IPS-NIHi7 (cell line): ENCODE measurements around the gene TBCC.
"Not testable (repeated sequence)": the region's sequence is repeated elsewhere in the genome, so short reads cannot be mapped to it uniquely, and the experiment has no call there.

ENCODE experiments used
- DNase-seq: peaks from one replicate; pipeline ENCODE4 v3.0.0; 2012; ENCODE audit warnings: mixed read lengths; ENCODE audit errors: extremely low spot score

Gene TBCC

GRCh38 chr6:42745640-42746462, at the start of gene TBCC:
TBCC (minus strand) TSS chr6:42746103; CDS start chr6:42746073, 30 bp downstream.
- peak; percentile 98 for DNase-seq

GRCh38 chr6:42795651-42796050, 49.7 kb upstream of the TBCC start:
- no peak for DNase-seq

- no peak for DNase-seq
These were observed 45.9 kb upstream of the TBCC start for GRCh38 chr6:42791706-42792320.

- DNase-seq, result peak; percentile 61
These were observed 44.8 kb upstream of the TBCC start for GRCh38 chr6:42790549-42791181.

- no peak for DNase-seq
These were observed 42.8 kb upstream of the TBCC start for GRCh38 chr6:42788671-42789070.

GRCh38 chr6:42787063-42787472, 41.2 kb upstream of the TBCC start:
- no peak for DNase-seq

GRCh38 chr6:42786525-42786985, 40.7 kb upstream of the TBCC start:
- no peak for DNase-seq

- DNase-seq, result no peak
These were observed 39.0 kb upstream of the TBCC start for GRCh38 chr6:42784717-42785498.

- DNase-seq, result no peak
These were observed 38.2 kb upstream of the TBCC start for GRCh38 chr6:42783876-42784642.

GRCh38 chr6:42783177-42783875, 37.4 kb upstream of the TBCC start:
- peak; percentile 55 for DNase-seq

- DNase-seq, result peak; percentile 69
These were observed 36.8 kb upstream of the TBCC start for GRCh38 chr6:42782689-42783176.

- DNase-seq, result peak; percentile 65
These were observed 36.1 kb upstream of the TBCC start, which contains the start of gene BICRAL for GRCh38 chr6:42781796-42782688. BICRAL (plus strand) TSS chr6:42782052; CDS start chr6:42822023, 39,971 bp downstream.

- no peak for DNase-seq
These were observed 35.6 kb upstream of the TBCC start for GRCh38 chr6:42781546-42781795.

GRCh38 chr6:42779521-42779920, 33.6 kb upstream of the TBCC start:
- DNase-seq, result no peak

GRCh38 chr6:42778122-42778521, 32.2 kb upstream of the TBCC start:
- no peak for DNase-seq

GRCh38 chr6:42777126-42777822, 31.4 kb upstream of the TBCC start:
- no peak for DNase-seq

- DNase-seq, result not testable (repeated sequence)
These were observed 29.1 kb upstream of the TBCC start for GRCh38 chr6:42774821-42775487.

GRCh38 chr6:42774201-42774600, 28.3 kb upstream of the TBCC start:
- no peak for DNase-seq
